HepG2 (cell line): ENCODE measurements around the gene EIF4G1. TPM values are rescaled to one million over a fixed set of nuclear protein-coding genes. Genes with fewer than 3 reads are reported as not detected.

ENCODE experiments used
- ATRX ChIP-seq: sonication (generic); formaldehyde crosslinking; IDR thresholded peaks from 2 replicates; pipeline ENCODE4 v1.4.0; 2020; ENCODE audit warnings: missing genetic modification reagents, borderline replicate concordance
- FOXK2 ChIP-seq: fragments of 450-650 bp; IDR thresholded peaks from 2 replicates; pipeline ENCODE4 v1.6.1; 2016
- IRF1 ChIP-seq: sonication (generic); formaldehyde crosslinking; IDR thresholded peaks from 2 replicates; pipeline ENCODE4 v1.4.0; 2020; ENCODE audit warnings: low read depth, mild to moderate bottlenecking, missing genetic modification reagents
- KLF11 ChIP-seq: IDR thresholded peaks from 2 replicates; pipeline ENCODE4 v1.6.1; 2016; ENCODE audit warnings: missing compliant biosample characterization
- MLXIP ChIP-seq: sonication (generic); formaldehyde crosslinking; IDR thresholded peaks from 2 replicates; pipeline ENCODE4 v1.9.0; 2021; ENCODE audit warnings: missing genetic modification reagents, borderline replicate concordance
- RBM39 ChIP-seq: fragments of 200-400 bp; formaldehyde crosslinking; IDR thresholded peaks from one replicate; pipeline ENCODE4 v1.6.1; 2018; ENCODE audit warnings: antibody characterized with exemption, mild to moderate bottlenecking, low read depth, low read length; ENCODE audit not compliant: poor library complexity, severe bottlenecking
- SP4 ChIP-seq: sonication (generic); formaldehyde crosslinking; IDR thresholded peaks from 2 replicates; pipeline ENCODE4 v1.8.1; 2023; ENCODE audit warnings: mild to moderate bottlenecking, missing genetic modification reagents
- SRSF1 ChIP-seq: fragments of 200-400 bp; formaldehyde crosslinking; optimal IDR thresholded peaks from 2 replicates; pipeline ENCODE3; 2017; ENCODE audit warnings: mild to moderate bottlenecking, low read depth, low read length, moderate library complexity
- TEAD3 ChIP-seq: optimal IDR thresholded peaks from 2 replicates; pipeline ENCODE3; 2016; ENCODE audit warnings: borderline replicate concordance
- TOE1 ChIP-seq: sonication (generic); formaldehyde crosslinking; IDR thresholded peaks from 2 replicates; pipeline ENCODE4 v1.4.0; 2020; ENCODE audit warnings: mild to moderate bottlenecking, missing genetic modification reagents
- ZBTB43 ChIP-seq: sonication (generic); formaldehyde crosslinking; conservative IDR thresholded peaks from 2 replicates; pipeline ENCODE4 v1.4.0; 2020; ENCODE audit warnings: missing genetic modification reagents
- ZMAT3 ChIP-seq: sonication (generic); formaldehyde crosslinking; conservative IDR thresholded peaks from 2 replicates; pipeline ENCODE4 v1.7.0; 2021; ENCODE audit warnings: missing genetic modification reagents
- ZNF138 ChIP-seq: sonication (generic); formaldehyde crosslinking; IDR thresholded peaks from 2 replicates; pipeline ENCODE4 v1.5.0; 2020; ENCODE audit warnings: mild to moderate bottlenecking, low read depth, missing genetic modification reagents
- ZNF562 ChIP-seq: sonication (generic); formaldehyde crosslinking; IDR thresholded peaks from 2 replicates; pipeline ENCODE4 v1.8.0; 2022; ENCODE audit warnings: missing genetic modification reagents, borderline replicate concordance
- ZNF564 ChIP-seq: sonication (generic); formaldehyde crosslinking; IDR thresholded peaks from 2 replicates; pipeline ENCODE4 v1.8.1; 2023; ENCODE audit warnings: mild to moderate bottlenecking, missing genetic modification reagents
- ZNF841 ChIP-seq: sonication (generic); formaldehyde crosslinking; IDR thresholded peaks from 2 replicates; pipeline ENCODE4 v1.8.1; 2023; ENCODE audit warnings: missing genetic modification reagents, borderline replicate concordance
- polyA plus RNA-seq, 8 experiments: library from polyadenylated mRNA; depleted of rRNA in 3 of 8; stranded (reverse) in 7 of 8; unstranded in 1 of 8; fragments of >200 nt; fragmentation: Illumina TruSeq in 4 of 8; extraction: Trizol in 4 of 8; gene quantifications; 2 replicates each; pipeline versions ENCODE4 v1.2.1 to v1.2.3, GENCODE V29; 2011 to 2016; ENCODE audit warnings: low read depth in 4 of 8, missing spikeins in 1 of 8, mixed read lengths in 1 of 8; ENCODE audit not compliant: insufficient read depth in 1 of 8
- total RNA-seq, 5 experiments: library from RNA; depleted of rRNA; stranded (reverse); fragments of >200 nt; fragmentation: Illumina TruSeq; extraction: Trizol; gene quantifications; 2 replicates each; pipeline ENCODE4 v1.2.3, GENCODE V29; 2016; ENCODE audit warnings: low read depth in 1 of 5
- TF ChIP-seq, protein P1 (sequence below): sonication (generic); formaldehyde crosslinking; IDR thresholded peaks from 2 replicates; pipeline ENCODE4 v1.5.0; 2020; ENCODE audit warnings: missing genetic modification reagents

EIF4G1 gene
- total and polyA plus RNA-seq, 2 of the 13 experiments (the other 11 are each of a cell fraction or from before 2014, with no cell fraction given) = 208 to 213 TPM

GRCh38 chr3:184314700-184315542, 515 bp downstream of the EIF4G1 start (continued):
- no peak for TF ChIP-seq ZBTB43 (CRISPR knock-in tag)
- peak; percentile 16 for TF ChIP-seq TEAD3
- TF ChIP-seq, protein P1, sequence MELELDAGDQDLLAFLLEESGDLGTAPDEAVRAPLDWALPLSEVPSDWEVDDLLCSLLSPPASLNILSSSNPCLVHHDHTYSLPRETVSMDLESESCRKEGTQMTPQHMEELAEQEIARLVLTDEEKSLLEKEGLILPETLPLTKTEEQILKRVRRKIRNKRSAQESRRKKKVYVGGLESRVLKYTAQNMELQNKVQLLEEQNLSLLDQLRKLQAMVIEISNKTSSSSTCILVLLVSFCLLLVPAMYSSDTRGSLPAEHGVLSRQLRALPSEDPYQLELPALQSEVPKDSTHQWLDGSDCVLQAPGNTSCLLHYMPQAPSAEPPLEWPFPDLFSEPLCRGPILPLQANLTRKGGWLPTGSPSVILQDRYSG (CRISPR knock-in tag) = no peak
- 0 out of 2 replicates have a peak, but pooled peaks have one; percentile 33 for TF ChIP-seq MLXIP
- TF ChIP-seq RBM39 = no peak
- TF ChIP-seq IRF1 = peak; percentile 55; the same call in 1 of the 2 replicates
- TF ChIP-seq ZMAT3 (CRISPR knock-in tag) = peak; percentile 38; the same call in 1 of the 2 replicates
- TF ChIP-seq KLF11 (CRISPR knock-in tag) = no peak
- 0 out of 2 replicates have a peak, but pooled peaks have one; percentile 11 for TF ChIP-seq ZNF841 (CRISPR knock-in tag)
- TF ChIP-seq ZNF138 (CRISPR knock-in tag) = no peak
- TF ChIP-seq FOXK2 = no peak
- no peak for TF ChIP-seq ATRX (CRISPR knock-in tag)
- no peak for TF ChIP-seq TOE1 (CRISPR knock-in tag)
- TF ChIP-seq ZNF564 (CRISPR knock-in tag) = no peak
- TF ChIP-seq ZNF562 (CRISPR knock-in tag) = no peak
- TF ChIP-seq SRSF1 = no peak
- no peak for TF ChIP-seq SP4 (CRISPR knock-in tag)
- TF ChIP-seq, all 625 proteins: peak for 97
